ENCODE data around the gene TRPM3. TPM values are rescaled to one million over a fixed set of nuclear protein-coding genes. Genes with fewer than 3 reads are reported as not detected.

The TRPM3 gene
- total and polyA plus RNA-seq, 10 donors = 0.02 to 6.7 (median 1.6) TPM

DNA sequence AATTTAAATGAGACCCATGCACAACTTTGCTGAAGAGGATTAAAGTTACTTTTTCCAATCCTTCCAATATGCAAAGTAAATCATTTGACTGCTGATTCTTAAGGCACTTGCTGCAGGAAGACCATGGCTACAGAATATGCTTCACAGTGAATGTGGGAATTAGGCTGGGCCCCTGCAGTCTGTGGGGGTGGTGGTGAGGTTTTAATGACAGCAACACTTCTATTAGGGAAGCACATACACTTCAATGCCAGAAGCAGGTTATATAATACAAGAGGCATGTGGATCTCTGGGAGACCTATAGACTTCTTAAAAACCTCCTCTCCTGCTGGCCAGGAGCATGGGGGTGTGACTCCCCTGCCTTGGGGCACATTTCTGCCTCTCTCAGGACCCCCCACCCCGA, 582.4 kb downstream of the TRPM3 start:
- Histone ChIP-seq H3K9me3 (no peaks in the 10 kb centered on the region), H3K27ac (no peak overlapping the region), H3K27me3 (replicated peaks in 1 of 7) (no peaks in the 10 kb centered on the region), H3K36me3 (no peaks in the 10 kb centered on the region), H3K4me3 (no peak overlapping the region), H3K4me1 (no peaks in the 10 kb centered on the region)
- WGBS, 5 donors = 67 to 84% (median 68%) methylated on average over 1 of the region's 1 CpG
- intact Hi-C loops (cut with DNase I; ENCODE audit: low total_unique reads) = no loop called here
- DNase-seq = no peak
- TF ChIP-seq POLR2A (IDR thresholded peaks at IDR 0.05) = no peak
- TF ChIP-seq, protein P1, sequence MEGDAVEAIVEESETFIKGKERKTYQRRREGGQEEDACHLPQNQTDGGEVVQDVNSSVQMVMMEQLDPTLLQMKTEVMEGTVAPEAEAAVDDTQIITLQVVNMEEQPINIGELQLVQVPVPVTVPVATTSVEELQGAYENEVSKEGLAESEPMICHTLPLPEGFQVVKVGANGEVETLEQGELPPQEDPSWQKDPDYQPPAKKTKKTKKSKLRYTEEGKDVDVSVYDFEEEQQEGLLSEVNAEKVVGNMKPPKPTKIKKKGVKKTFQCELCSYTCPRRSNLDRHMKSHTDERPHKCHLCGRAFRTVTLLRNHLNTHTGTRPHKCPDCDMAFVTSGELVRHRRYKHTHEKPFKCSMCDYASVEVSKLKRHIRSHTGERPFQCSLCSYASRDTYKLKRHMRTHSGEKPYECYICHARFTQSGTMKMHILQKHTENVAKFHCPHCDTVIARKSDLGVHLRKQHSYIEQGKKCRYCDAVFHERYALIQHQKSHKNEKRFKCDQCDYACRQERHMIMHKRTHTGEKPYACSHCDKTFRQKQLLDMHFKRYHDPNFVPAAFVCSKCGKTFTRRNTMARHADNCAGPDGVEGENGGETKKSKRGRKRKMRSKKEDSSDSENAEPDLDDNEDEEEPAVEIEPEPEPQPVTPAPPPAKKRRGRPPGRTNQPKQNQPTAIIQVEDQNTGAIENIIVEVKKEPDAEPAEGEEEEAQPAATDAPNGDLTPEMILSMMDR (IDR thresholded peaks at IDR 0.05 in 8 of 11, conservative IDR thresholded peaks at IDR 0.05 in 3 of 11) = no peak
- TF ChIP-seq POLR2AphosphoS5 (IDR thresholded peaks at IDR 0.05) = no peak

DNA sequence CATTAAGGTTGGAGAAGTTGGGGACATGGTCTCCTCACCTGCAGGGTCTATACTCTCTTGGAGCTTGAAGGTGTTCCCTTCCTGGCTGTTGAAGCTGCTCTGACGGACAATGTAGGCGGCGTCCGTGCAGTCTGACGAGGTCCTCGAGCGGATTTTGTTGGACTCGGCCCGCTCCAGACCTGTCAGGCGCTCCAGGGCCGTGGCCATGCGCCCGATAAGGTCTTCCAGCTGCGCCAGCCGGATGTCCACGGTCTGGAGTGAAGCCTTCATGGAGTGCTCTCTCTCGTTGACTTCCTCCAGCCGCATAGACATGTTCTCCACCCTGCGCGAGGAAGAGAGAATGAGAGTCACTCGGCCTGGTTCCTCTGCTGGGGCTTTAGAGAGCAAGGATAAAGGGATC, 584.3 kb downstream of the TRPM3 start:
- Histone ChIP-seq H3K4me3 (no peak overlapping the region), H3K27ac (no peak overlapping the region), H3K36me3 (no peaks in the 10 kb centered on the region), H3K27me3 (replicated peaks in 1 of 7) (no peaks in the 10 kb centered on the region), H3K9me3 (no peaks in the 10 kb centered on the region), H3K4me1 (no peaks in the 10 kb centered on the region)
- no peak for DNase-seq
- intact Hi-C loops (cut with DNase I; ENCODE audit: low total_unique reads) = no loop called here
- WGBS, 5 donors = 95 to 97% (median 96%) methylated on average over 13 to 21 of the region's 21 CpGs
- TF ChIP-seq POLR2AphosphoS5 (IDR thresholded peaks at IDR 0.05) (no peak), POLR2A (IDR thresholded peaks at IDR 0.05) (no peak)
- TF ChIP-seq, protein P1 (IDR thresholded peaks at IDR 0.05 in 8 of 11, conservative IDR thresholded peaks at IDR 0.05 in 3 of 11) = no peak

DNA sequence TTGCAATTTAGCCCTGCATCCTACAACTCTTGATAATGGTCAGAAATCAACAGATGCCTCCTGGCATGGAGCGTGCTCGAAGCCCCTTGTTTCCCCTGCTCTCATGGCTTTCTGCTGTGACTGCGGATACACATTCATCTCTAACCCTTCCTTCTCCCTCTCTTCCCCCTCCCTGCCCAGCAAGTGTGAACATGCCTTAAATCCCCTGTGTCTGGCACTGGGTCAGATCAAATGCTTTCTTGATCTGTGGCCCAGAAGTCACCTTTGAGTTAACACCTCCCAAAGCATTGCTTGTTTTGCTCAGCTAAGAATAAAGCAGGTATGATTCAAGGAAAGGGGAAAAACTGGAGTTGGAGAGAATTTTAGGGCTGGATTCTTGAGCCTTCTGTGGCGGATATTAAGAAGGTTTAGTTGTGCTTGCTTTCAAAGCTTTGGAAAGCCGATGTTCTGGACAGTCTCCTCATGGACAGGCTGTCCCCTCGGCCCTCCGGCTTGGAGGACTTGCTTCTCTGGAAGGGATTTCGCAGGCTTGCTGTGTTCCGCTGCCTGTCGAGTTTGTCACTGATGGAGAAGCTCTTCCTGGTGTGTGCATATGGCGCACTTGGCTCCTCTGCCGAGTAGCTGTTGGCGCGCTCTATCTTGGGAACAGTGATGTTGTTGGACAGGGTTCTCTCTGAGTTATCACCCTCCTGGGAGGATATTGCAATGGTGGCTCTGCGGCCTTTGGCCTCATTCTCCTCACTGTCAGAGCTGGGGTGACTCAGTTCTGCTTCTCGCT, 585.7 kb downstream of the TRPM3 start:
- H3K4me3 ChIP-seq = no peak overlapping the region
- DNase-seq = no peak
- H3K9me3 ChIP-seq = no peaks in the 10 kb centered on the region
- no peaks in the 10 kb centered on the region for H3K27me3 ChIP-seq (replicated peaks in 1 of 7)
- H3K4me1 ChIP-seq = no peaks in the 10 kb centered on the region
- H3K36me3 ChIP-seq = no peaks in the 10 kb centered on the region
- 87 to 94% (median 89%) methylated on average over 16 of the region's 16 CpGs for WGBS, 5 donors
- intact Hi-C loops (cut with DNase I; ENCODE audit: low total_unique reads) = no loop called here
- no peak overlapping the region for H3K27ac ChIP-seq
- TF ChIP-seq POLR2AphosphoS5 (IDR thresholded peaks at IDR 0.05) (no peak), POLR2A (IDR thresholded peaks at IDR 0.05) (no peak)
- TF ChIP-seq, protein P1 (IDR thresholded peaks at IDR 0.05 in 8 of 11, conservative IDR thresholded peaks at IDR 0.05 in 3 of 11) = no peak

DNA sequence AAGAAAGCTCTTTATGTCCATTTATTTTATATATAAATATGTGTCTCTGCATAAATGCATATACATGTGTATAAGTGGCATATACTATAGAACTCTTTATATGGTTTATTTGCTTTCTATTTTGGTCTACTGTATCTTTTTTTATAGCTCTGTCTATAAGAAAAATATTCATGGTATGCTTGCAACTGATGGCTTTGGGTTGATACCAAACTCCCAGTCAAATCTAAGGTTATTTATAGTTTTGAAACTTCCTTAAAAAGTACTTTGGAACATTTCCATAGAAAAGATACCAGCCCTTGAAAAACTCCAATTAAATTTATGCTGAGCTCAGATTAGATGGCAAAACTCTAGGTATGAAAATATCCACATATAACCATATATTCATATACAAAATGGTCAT, 587.0 kb downstream of the TRPM3 start:
- no peak for DNase-seq
- intact Hi-C loops (cut with DNase I; ENCODE audit: low total_unique reads) = no loop called here
- Histone ChIP-seq H3K4me3 (no peak overlapping the region), H3K9me3 (no peaks in the 10 kb centered on the region), H3K27ac (no peak overlapping the region), H3K4me1 (no peaks in the 10 kb centered on the region), H3K27me3 (replicated peaks in 1 of 7) (no peaks in the 10 kb centered on the region), H3K36me3 (no peaks in the 10 kb centered on the region)
- TF ChIP-seq POLR2AphosphoS5 (IDR thresholded peaks at IDR 0.05) (no peak), POLR2A (IDR thresholded peaks at IDR 0.05) (no peak)
- TF ChIP-seq, protein P1 (IDR thresholded peaks at IDR 0.05 in 8 of 11, conservative IDR thresholded peaks at IDR 0.05 in 3 of 11) = no peak

All from spleen (tissue), 11 donors.